ENCODE measurements around the gene OR8G5.
"Not testable (repeated sequence)": the region's sequence is repeated elsewhere in the genome, so short reads cannot be mapped to it uniquely, and the experiment has no call there.

The OR8G5 gene

DNA sequence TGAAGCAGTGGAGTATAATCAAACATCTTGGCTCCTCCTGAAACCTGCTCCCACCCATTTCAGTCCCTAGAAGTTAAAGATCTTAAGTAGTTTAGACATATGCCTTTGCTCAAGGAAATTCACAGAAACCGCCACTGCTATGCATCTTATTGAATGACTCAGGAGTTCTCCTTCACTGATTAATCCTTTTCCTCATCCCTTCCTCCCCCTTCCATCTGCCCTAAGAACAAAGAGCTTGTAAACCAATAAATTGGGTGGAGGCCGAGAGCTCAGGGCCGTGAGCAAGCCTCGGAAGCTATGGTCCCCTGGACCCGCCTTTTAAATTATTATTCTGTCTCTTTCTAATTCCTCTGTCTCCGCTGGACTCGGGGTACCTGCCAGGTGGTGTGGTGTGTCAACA lies 14.7 kb downstream of the OR8G5 start:
- not testable (repeated sequence) for H3K9me3 Mint-ChIP-seq; H3K4me1 Mint-ChIP-seq; H3K4me3 Mint-ChIP-seq; H3K27ac Mint-ChIP-seq; ATAC-seq; H3K36me3 Mint-ChIP-seq; DNase-seq (ENCODE audit: low spot score in 2 of 2)

DNA sequence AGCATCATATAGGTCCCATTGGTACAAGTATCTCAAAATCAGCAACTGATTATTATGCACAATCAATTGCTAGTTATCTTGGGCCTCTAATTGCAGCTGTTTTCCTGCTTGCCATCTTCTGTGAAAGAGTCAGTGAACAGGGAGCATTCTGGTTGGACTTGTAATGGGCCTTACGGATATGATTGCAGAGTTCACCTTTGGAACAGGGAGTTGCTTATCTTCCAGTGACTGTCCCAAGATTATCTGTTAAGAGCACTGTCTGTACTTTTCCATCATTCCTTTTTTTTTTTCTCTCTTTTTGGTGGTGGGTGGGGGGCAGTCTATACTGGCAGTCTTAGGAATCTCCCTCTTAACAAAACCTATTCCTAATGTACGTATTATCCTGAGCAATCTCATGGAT lies 17.8 kb downstream of the OR8G5 start:
- DNase-seq (ENCODE audit: low spot score in 2 of 2): no peak
- H3K4me3 Mint-ChIP-seq: no peak overlapping the region

DNA sequence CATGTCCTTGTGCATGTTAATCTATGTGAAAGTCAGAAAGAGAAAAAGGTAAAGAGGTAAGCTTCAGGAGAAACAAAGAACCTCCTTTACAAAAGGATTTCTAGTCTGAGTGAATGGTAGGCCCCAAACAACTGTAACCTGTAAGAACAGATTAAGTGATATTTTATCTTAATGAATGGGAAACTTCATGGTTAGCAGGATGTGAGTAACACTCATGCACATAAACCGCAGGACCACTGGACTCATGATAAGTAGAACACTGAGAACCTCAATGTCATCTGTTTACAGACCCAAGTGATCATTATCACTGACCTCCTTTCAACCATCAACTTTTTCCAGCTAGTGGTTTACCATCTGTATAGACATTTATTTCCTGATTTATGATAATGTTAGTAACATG lies 19.9 kb downstream of the OR8G5 start:
- Mint-ChIP-seq H3K4me3 (no peak overlapping the region), H3K27ac (no peak overlapping the region), H3K36me3 (no peaks in the 10 kb centered on the region), H3K4me1 (no peaks in the 10 kb centered on the region), H3K9me3 (peaks cover 7% of the 10 kb centered on the region)
- peak; percentile 53 for ATAC-seq
- no peak for DNase-seq (ENCODE audit: low spot score in 2 of 2)

More for the DNA sequence above, 17.8 kb downstream of the OR8G5 start:
- no peak for ATAC-seq
- Mint-ChIP-seq H3K27ac (no peak overlapping the region), H3K36me3 (no peaks in the 10 kb centered on the region), H3K9me3 (no peaks in the 10 kb centered on the region), H3K4me1 (no peaks in the 10 kb centered on the region)

DNA sequence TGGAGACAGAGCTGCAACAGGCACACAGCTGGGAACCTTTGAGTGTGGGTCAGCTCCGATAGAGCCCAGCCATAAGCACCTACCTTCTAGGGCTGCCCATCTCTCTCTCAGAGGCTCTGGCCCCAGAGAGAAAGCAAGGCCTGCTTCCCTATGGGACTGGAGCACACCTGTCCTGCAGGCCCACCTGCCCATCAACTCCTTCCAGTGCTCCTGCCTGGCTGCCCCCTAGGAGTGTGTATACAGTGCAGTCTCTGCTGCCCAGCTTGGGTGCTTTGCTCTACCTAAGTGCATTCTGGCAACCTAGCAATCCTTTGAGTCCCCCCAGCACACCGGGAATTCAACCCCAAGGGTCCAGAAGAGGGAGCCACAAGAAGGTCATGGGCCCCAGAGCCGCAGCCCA lies 21.0 kb downstream of the OR8G5 start:
- no peak overlapping the region for H3K4me3 Mint-ChIP-seq
- peak; percentile 32 for ATAC-seq
- H3K36me3 Mint-ChIP-seq: no peaks in the 10 kb centered on the region
- H3K4me1 Mint-ChIP-seq: no peaks in the 10 kb centered on the region
- no peak overlapping the region for H3K27ac Mint-ChIP-seq
- H3K9me3 Mint-ChIP-seq: peaks cover 10% of the 10 kb centered on the region
- DNase-seq (ENCODE audit: low spot score in 2 of 2): no peak

DNA sequence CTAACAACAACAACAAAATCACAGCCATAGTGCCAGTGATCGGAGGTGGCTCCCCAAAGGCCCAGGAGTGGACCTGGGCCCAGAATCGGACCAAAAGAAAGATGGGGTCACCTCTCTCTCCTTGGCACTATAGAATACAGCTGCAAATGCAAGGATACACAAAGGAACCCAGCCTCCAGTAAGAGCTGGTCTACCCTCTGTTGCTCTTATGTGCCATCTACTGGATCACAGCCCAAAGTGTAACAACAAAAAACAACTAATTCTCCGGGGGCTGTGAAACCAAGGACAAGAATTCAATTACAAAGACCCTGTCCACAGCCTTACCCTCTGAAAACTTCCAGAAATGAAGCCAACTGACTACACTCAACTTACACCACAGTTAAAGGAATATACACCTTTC lies 21.6 kb downstream of the OR8G5 start:
- Mint-ChIP-seq H3K4me1 (no peaks in the 10 kb centered on the region), H3K36me3 (no peaks in the 10 kb centered on the region), H3K9me3 (peaks cover 10% of the 10 kb centered on the region), H3K4me3 (no peak overlapping the region), H3K27ac (no peak overlapping the region)
- ATAC-seq: no peak
- no peak for DNase-seq (ENCODE audit: low spot score in 2 of 2)

DNA sequence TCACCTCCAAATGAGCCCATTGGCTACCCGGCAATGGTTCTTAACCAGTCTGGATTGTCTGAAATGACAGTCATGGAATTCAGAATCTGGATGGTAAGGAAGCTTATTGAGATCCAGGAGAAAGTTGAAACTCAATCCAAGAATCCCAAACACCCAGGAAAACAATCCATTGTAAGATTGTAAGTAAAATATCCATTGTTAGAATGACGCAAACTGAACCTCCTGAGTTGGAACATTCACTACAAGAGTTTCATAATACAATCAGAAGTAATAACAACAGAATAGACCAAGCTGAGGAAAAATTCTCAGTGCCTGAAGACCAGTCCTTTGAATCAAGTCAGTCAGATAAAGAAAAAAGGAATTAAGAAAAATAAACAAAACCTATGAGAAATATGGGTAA lies 22.1 kb downstream of the OR8G5 start:
- peaks cover 10% of the 10 kb centered on the region for H3K9me3 Mint-ChIP-seq
- H3K36me3 Mint-ChIP-seq: no peaks in the 10 kb centered on the region
- no peak for ATAC-seq
- H3K4me3 Mint-ChIP-seq: no peak overlapping the region
- DNase-seq (ENCODE audit: low spot score in 2 of 2): no peak
- H3K27ac Mint-ChIP-seq: no peak overlapping the region
- no peaks in the 10 kb centered on the region for H3K4me1 Mint-ChIP-seq

DNA sequence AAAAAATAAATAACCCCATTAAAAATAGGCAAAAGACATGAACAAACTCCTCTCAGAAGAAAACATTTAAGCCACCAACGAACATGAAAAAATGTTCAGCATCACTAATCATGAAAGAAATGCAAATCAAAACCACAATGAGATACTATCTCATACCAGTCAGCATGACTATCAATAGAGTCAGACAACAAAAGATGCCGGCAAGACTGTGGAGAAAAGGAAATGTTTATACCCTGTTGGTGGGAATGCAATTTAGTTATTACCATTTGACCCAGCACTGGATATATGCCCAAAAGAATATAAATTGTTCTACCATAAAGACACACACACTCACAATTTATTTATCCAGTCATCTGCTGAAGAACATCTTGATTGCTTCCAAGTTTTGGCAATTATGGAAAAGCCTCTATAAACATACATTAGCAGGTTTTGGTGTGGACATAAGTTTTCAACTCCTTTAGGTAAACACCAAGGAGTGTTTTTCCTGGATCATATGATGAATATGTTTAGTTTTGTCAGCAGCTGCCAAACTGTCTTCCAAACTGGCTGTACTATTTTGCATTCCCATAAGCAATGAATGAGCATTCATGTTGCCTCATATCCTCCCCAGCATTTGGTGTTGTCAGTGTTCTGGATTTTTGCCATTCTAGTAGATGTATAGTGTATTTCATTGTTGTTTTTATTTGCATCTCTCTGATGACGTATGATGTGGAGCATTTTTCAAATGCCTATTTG lies 29.6 kb downstream of the OR8G5 start:
- Mint-ChIP-seq H3K4me3 (no peak overlapping the region), H3K9me3 (peaks cover 9% of the 10 kb centered on the region), H3K36me3 (no peaks in the 10 kb centered on the region), H3K27ac (no peak overlapping the region), H3K4me1 (no peaks in the 10 kb centered on the region)
- DNase-seq (ENCODE audit: low spot score in 2 of 2): no peak
- no peak for ATAC-seq

DNA sequence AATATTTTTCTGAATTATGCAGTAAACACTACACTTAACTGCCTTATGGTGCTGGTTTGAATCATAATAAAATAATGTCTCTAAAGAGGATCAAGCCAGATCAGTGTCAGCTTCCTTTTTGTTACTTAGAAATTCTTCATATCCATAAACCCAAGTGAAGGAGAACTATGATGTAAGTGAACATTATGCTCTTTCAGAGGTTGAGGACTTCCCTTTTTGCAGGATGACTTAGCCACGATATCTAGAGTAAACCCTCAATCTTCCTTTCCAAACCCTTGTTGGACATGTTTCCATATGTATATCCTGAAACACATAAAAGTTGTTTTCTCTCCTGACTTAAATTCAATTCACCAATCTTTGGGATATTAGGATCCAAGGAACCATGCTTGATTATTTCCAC lies 38.5 kb downstream of the OR8G5 start:
- no peaks in the 10 kb centered on the region for H3K36me3 Mint-ChIP-seq
- H3K9me3 Mint-ChIP-seq: peaks cover 4% of the 10 kb centered on the region
- ATAC-seq (no peak), DNase-seq (ENCODE audit: low spot score in 2 of 2) (no peak)
- no peak overlapping the region for H3K4me3 Mint-ChIP-seq
- H3K4me1 Mint-ChIP-seq: no peaks in the 10 kb centered on the region
- H3K27ac Mint-ChIP-seq: no peak overlapping the region

DNA sequence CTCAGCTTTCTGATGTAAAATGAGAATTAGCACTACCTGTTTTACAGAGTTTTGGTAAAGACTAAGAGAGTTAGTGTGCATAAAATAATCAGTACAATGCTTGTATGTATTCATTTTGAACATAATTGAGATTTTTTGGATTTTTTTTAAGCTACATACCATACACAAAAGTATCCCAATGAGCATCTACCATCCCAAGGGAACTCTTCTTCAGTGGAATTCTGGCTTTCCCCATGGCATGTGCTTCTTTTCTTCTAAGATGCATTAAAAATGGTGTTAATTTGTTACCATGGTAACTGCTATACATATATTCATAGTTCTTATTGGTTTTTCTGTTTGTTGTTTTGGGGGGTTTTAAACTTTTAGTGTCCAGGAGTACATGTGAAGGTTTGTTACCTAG lies 39.8 kb downstream of the OR8G5 start:
- H3K4me3 Mint-ChIP-seq: no peak overlapping the region
- H3K9me3 Mint-ChIP-seq: peaks cover 4% of the 10 kb centered on the region
- no peaks in the 10 kb centered on the region for H3K4me1 Mint-ChIP-seq
- ATAC-seq (no peak), DNase-seq (ENCODE audit: low spot score in 2 of 2) (no peak)
- H3K27ac Mint-ChIP-seq: no peak overlapping the region
- H3K36me3 Mint-ChIP-seq: no peaks in the 10 kb centered on the region

DNA sequence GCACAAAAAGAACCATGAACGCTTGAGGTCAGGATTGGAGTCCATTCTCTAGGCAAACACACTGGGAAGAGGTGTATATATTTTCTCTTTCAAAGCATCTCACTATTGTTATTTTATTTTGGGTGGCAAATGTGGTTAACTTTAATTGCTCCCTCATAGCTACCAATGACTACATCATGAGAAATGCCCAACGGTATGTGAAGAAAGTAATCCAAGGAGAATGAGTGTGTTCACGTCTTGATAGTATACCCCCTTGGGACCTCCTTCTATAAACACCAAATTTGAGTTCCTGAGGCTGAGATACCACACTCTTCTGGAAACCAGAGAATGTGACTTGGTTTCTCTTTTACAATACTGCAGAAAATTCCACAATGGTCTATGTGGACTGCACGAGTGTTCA lies 41.7 kb downstream of the OR8G5 start:
- no peaks in the 10 kb centered on the region for H3K4me1 Mint-ChIP-seq
- no peak overlapping the region for H3K27ac Mint-ChIP-seq
- no peaks in the 10 kb centered on the region for H3K36me3 Mint-ChIP-seq
- DNase-seq (ENCODE audit: low spot score in 2 of 2) (no peak), ATAC-seq (no peak)
- no peaks in the 10 kb centered on the region for H3K9me3 Mint-ChIP-seq
- H3K4me3 Mint-ChIP-seq: no peak overlapping the region

DNA sequence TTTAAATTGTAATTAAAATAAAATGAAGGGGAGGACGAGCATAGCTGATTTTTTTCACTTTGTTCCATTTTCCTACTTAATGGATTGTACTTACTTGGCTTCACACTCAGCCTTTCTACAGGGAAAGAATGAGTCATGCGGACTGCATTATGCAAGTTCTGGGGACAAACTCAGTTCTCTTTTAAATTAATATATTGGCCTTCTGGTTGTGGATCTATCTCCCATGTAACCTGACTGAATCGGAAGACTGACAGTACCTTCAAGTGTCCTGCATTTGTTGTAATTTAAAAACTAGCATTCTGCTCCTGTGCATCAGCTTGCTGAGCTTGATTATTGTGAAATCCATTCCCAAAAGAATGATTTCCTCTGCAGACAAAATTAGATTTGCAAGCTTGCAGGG lies 45.4 kb downstream of the OR8G5 start:
- H3K36me3 Mint-ChIP-seq: no peaks in the 10 kb centered on the region
- ATAC-seq: no peak
- H3K4me3 Mint-ChIP-seq: no peak overlapping the region
- no peak for DNase-seq (ENCODE audit: low spot score in 2 of 2)
- H3K4me1 Mint-ChIP-seq: no peaks in the 10 kb centered on the region
- no peak overlapping the region for H3K27ac Mint-ChIP-seq
- H3K9me3 Mint-ChIP-seq: no peaks in the 10 kb centered on the region

DNA sequence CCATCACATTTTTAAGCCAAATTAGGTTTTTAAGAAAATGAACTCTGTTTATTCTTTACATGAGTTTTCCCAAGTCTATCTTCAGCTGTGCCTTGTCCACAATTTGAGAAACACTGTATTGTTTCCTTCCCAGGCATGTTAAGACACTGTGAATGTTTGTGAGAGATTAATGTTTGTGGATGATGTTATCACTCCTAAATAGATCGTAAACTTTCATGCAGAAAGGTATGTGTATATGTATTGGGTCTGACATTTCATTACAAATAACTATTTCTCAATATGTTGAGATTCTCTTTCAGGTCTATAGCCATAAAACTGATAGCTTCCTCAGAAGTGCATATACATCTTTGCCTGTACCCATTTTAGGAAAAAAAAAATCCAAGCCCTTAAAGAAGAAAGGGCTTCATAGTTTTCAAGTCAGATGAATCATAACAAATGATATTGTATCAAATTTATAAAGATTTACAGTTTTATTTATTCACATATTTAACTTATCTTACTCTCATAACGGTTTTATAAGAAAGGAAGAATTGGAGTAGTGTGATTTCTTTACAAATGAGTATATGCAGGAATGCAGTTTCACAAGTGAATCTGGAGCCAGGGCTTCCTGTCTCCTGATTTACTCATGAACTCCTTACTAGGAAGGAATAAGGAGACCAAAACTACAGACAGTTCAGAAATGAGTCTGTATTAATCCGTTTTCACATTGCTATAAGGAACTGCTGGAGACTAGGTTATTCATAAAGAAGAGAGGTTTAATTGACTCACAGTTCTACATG lies 46.4 kb downstream of the OR8G5 start:
- no peak for ATAC-seq
- Mint-ChIP-seq H3K9me3 (no peaks in the 10 kb centered on the region), H3K4me3 (no peak overlapping the region), H3K36me3 (no peaks in the 10 kb centered on the region), H3K27ac (no peak overlapping the region), H3K4me1 (no peaks in the 10 kb centered on the region)
- no peak for DNase-seq (ENCODE audit: low spot score in 2 of 2)

DNA sequence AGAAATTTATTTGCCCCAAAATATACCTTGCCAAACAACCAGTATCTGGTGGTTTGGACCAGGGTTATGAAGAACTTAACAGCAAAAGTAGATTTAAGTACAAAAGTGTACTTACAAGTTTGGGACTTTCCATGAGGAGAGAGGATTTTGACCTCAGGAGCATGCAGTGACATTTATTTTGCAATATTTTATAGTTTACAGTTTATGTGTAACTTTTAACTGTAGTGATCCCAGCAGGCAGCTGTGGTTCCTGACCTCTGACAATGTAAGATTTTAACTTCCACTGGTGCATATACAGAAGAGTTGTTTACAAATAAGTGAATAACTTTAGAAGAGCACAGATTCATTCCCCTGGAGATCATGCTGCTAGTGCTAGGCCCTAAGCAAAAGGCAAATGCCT lies 50.9 kb downstream of the OR8G5 start:
- no peak for DNase-seq (ENCODE audit: low spot score in 2 of 2)
- H3K27ac Mint-ChIP-seq: no peak overlapping the region
- H3K9me3 Mint-ChIP-seq: peaks cover 11% of the 10 kb centered on the region
- no peak for ATAC-seq
- H3K4me3 Mint-ChIP-seq: no peak overlapping the region
- no peaks in the 10 kb centered on the region for H3K36me3 Mint-ChIP-seq
- no peaks in the 10 kb centered on the region for H3K4me1 Mint-ChIP-seq

DNA sequence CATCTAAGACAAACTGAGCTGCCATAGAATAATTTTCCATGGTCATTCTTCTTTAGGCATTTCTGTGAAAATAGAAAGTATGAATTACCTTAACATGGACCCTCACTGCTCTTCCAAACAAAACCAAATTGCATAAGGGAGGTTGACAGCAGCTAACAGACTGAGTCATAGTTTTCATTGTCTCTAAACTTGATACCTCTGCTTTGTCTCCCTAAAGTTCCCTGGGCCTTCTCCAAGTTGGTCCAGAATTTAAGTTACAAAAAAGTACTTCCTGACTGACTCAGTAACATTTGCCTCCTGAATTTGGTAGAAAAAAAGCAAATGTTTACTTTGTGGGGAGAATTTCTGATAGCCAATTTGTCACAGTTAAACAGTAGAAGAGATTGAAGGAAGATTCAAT lies 54.5 kb downstream of the OR8G5 start:
- H3K27ac Mint-ChIP-seq: no peak overlapping the region
- H3K4me1 Mint-ChIP-seq: no peaks in the 10 kb centered on the region
- ATAC-seq (no peak), DNase-seq (ENCODE audit: low spot score in 2 of 2) (no peak)
- H3K36me3 Mint-ChIP-seq: no peaks in the 10 kb centered on the region
- peaks cover 15% of the 10 kb centered on the region for H3K9me3 Mint-ChIP-seq
- no peak overlapping the region for H3K4me3 Mint-ChIP-seq

DNA sequence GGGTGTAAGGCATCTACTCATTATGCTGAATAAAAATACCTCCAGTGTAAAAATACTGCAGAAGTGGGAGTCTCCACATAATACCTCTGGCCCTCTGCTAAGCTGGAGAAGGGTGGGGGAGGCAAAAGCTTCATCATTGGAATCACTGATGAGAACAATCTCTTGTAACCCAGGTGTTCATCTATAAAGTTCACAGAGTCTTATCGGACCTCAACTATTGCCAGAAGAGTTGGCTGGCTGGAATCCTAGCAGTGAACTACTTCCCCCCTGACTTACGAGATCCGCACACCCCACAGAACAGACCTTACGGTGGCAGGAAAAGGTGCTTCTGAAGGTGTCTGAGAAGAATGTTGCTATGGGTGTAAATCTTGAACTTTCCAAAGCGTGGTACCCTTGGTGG lies 55.1 kb downstream of the OR8G5 start:
- peaks cover 15% of the 10 kb centered on the region for H3K9me3 Mint-ChIP-seq
- H3K36me3 Mint-ChIP-seq: no peaks in the 10 kb centered on the region
- H3K4me1 Mint-ChIP-seq: no peaks in the 10 kb centered on the region
- no peak overlapping the region for H3K27ac Mint-ChIP-seq
- DNase-seq (ENCODE audit: low spot score in 2 of 2): no peak
- no peak for ATAC-seq
- no peak overlapping the region for H3K4me3 Mint-ChIP-seq

DNA sequence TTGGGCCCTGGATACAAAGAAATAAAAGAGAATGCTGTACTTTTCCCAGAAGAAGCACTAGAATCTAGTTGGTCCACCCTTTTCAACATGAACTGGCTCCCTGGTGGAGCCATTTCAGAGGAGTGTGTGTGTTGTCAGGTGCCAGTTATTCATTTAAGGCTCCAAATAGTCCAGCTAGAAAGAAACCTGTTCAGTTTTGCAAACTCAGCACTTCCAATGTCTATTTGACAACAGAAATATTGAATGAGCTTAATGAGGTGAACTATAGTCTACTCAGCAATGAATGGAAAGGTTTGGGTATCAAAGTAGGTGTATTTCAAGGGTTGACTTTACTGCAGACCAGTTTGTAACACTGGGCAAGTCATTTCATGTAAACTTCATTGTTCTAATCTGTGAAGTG lies 55.5 kb downstream of the OR8G5 start:
- no peaks in the 10 kb centered on the region for H3K4me1 Mint-ChIP-seq
- H3K9me3 Mint-ChIP-seq: peaks cover 15% of the 10 kb centered on the region
- DNase-seq (ENCODE audit: low spot score in 2 of 2): no peak
- no peak for ATAC-seq
- H3K27ac Mint-ChIP-seq: no peak overlapping the region
- no peak overlapping the region for H3K4me3 Mint-ChIP-seq
- H3K36me3 Mint-ChIP-seq: no peaks in the 10 kb centered on the region
